ENCODE data around the gene CMKLR1.

DNA sequence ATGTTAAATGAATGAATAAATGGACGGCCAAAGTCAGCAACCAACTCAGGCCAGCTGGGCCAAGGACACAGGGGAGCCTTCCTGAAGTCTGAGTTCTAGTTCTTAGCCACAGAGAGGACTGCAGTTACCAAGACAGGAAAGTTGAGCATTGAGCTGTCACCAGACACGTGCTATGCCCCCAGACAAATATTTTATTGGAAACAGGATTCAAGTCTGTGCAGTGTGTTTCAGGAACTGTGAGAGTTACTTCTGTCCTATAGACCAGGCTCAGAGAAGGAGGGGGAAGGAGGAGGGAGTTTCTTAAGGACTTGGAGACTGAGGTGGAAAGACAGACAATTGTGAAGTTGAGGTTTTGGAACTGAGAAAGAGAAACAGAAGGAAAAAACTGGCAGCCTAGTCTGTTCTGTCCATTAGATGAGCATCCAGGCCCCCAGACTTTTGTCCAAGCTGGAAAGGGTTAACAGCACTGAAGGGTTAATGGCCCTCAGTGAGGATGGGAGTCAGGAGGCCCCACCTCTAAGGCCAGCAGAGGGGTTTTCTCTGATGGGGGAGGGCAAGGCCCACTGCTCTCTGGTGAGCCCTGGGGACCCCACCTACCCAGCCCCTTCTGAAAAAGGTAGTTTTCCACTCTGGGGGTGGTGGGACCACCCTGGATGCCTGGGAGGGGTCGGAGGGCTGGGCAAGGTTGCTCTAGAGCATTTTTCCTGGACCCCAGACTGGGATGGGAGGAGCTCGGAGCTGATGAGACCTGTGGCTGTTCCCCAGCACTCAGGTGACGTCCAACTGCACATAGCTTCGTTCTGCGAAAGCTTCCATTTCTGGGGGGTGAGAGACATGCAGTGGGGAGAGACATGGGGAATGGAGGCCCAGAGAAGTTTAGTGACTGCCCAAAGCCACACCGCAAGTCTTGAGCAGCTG, 6.9 kb upstream of the CMKLR1 start:
- TF ChIP-seq, protein P1, sequence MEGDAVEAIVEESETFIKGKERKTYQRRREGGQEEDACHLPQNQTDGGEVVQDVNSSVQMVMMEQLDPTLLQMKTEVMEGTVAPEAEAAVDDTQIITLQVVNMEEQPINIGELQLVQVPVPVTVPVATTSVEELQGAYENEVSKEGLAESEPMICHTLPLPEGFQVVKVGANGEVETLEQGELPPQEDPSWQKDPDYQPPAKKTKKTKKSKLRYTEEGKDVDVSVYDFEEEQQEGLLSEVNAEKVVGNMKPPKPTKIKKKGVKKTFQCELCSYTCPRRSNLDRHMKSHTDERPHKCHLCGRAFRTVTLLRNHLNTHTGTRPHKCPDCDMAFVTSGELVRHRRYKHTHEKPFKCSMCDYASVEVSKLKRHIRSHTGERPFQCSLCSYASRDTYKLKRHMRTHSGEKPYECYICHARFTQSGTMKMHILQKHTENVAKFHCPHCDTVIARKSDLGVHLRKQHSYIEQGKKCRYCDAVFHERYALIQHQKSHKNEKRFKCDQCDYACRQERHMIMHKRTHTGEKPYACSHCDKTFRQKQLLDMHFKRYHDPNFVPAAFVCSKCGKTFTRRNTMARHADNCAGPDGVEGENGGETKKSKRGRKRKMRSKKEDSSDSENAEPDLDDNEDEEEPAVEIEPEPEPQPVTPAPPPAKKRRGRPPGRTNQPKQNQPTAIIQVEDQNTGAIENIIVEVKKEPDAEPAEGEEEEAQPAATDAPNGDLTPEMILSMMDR (IDR thresholded peaks at IDR 0.05; ENCODE audit: insufficient read depth, low read depth, low read length), result no peak
- TF ChIP-seq EZH2 (IDR thresholded peaks at IDR 0.05; ENCODE audit: insufficient read depth, low read length), result no peak
